ENCODE results near the gene RNASEH2B. TPM values are rescaled to one million over a fixed set of nuclear protein-coding genes. Genes with fewer than 3 reads are reported as not detected.

Gene RNASEH2B
- total and polyA plus RNA-seq, 4 donors, result 7.8 to 44.1 (median 9.3) TPM

DNA sequence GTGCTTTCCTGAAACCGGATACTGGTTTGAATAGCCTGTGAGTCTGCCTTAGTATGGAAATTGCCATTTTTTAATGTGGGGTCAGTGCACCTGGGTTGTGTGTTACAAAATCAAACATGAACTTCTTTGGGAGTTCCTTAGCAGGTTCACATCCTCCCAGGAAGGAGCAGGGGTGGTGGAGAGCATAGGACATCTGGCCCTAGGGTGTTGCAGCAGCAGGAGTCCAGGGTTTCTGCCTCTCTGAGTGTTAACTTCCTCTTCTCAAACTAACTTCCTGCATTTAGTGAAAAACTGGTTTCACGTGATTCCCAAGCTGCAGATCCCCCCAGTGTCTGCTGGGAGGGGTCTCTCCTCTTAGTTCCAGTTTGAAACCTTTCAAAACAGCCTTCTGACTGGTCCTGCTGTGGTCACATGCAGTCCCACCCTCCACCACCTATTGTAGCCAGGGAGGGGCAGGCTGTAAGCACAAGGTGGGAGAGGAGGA lies 7.2 kb downstream of the RNASEH2B start:
- no peak overlapping the region for H3K9ac ChIP-seq (ENCODE audit: low read depth in 1 of 2, low read length in 2 of 2)
- H3K36me3 ChIP-seq (ENCODE audit: control insufficient read depth in 4 of 4, insufficient read depth in 3 of 4, low read depth in 1 of 4, low read length in 3 of 4), result no peaks in the 10 kb centered on the region
- TF ChIP-seq JUND (IDR thresholded peaks at IDR 0.05) (no peak), FOXA2 (IDR thresholded peaks at IDR 0.05) (no peak), FOXA1 (IDR thresholded peaks at IDR 0.05) (no peak), GABPA (IDR thresholded peaks at IDR 0.05 in 1 of 2, conservative IDR thresholded peaks at IDR 0.05 in 1 of 2) (no peak), EGR1 (IDR thresholded peaks at IDR 0.05; ENCODE audit: low read depth in 2 of 2) (no peak), NR2F2 (IDR thresholded peaks at IDR 0.05) (no peak), TAF1 (conservative IDR thresholded peaks at IDR 0.05) (no peak), HNF4G (IDR thresholded peaks at IDR 0.05) (no peak)
- TF ChIP-seq, protein P1, sequence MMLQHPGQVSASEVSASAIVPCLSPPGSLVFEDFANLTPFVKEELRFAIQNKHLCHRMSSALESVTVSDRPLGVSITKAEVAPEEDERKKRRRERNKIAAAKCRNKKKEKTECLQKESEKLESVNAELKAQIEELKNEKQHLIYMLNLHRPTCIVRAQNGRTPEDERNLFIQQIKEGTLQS (IDR thresholded peaks at IDR 0.05), result no peak
- TF ChIP-seq, protein P2, sequence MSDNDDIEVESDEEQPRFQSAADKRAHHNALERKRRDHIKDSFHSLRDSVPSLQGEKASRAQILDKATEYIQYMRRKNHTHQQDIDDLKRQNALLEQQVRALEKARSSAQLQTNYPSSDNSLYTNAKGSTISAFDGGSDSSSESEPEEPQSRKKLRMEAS (IDR thresholded peaks at IDR 0.05), result no peak
- TF ChIP-seq, protein P3, sequence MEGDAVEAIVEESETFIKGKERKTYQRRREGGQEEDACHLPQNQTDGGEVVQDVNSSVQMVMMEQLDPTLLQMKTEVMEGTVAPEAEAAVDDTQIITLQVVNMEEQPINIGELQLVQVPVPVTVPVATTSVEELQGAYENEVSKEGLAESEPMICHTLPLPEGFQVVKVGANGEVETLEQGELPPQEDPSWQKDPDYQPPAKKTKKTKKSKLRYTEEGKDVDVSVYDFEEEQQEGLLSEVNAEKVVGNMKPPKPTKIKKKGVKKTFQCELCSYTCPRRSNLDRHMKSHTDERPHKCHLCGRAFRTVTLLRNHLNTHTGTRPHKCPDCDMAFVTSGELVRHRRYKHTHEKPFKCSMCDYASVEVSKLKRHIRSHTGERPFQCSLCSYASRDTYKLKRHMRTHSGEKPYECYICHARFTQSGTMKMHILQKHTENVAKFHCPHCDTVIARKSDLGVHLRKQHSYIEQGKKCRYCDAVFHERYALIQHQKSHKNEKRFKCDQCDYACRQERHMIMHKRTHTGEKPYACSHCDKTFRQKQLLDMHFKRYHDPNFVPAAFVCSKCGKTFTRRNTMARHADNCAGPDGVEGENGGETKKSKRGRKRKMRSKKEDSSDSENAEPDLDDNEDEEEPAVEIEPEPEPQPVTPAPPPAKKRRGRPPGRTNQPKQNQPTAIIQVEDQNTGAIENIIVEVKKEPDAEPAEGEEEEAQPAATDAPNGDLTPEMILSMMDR (IDR thresholded peaks at IDR 0.05; ENCODE audit: low read depth, low read length, missing input control), result no peak
- H3K4me3 ChIP-seq (ENCODE audit: low read depth in 1 of 3, low read length in 3 of 3), result no peak overlapping the region
- DNase-seq (ENCODE audit: low spot score), result no peak
- no peaks in the 10 kb centered on the region for H3K27me3 ChIP-seq (ENCODE audit: control insufficient read depth in 4 of 4, insufficient read depth in 4 of 4, low read length in 3 of 4)
- peaks cover 0 to 11% (median 4%) of the 10 kb centered on the region in 4 donors for H3K4me1 ChIP-seq (ENCODE audit: control insufficient read depth in 4 of 4, insufficient read depth in 4 of 4, low read length in 3 of 4)
- no peaks in the 10 kb centered on the region for H3K9me3 ChIP-seq (ENCODE audit: control insufficient read depth in 4 of 4, low read length in 3 of 4)
- 69% methylated on average over 2 of the region's 2 CpGs for WGBS
- no peak overlapping the region for H3K27ac ChIP-seq (ENCODE audit: low read depth in 1 of 2, low read length in 2 of 2)

DNA sequence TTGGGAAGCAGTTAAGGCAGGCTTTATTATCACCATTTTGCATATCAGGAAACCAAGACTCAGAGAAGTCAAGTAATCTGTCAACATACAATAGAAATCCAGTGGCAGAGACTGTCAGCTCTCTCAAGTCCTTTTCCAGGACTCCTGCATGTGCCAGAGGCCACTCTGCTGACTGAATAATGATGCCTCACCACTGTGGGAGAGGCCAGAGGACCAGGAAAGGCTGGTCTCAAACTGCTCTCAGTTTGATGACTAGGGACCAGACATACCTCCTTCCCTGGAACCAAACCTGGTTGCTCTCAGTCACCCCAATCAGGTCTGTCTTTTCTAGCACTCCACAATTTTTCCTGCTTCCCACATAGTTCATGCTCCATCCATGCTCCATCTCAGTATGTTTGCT lies 8.0 kb downstream of the RNASEH2B start:
- Histone ChIP-seq H3K4me3 (ENCODE audit: low read depth in 1 of 3, low read length in 3 of 3) (no peak overlapping the region), H3K4me1 (ENCODE audit: control insufficient read depth in 4 of 4, insufficient read depth in 4 of 4, low read length in 3 of 4) (peaks cover 0 to 7% (median 0%) of the 10 kb centered on the region in 4 donors), H3K36me3 (ENCODE audit: control insufficient read depth in 4 of 4, insufficient read depth in 3 of 4, low read depth in 1 of 4, low read length in 3 of 4) (no peaks in the 10 kb centered on the region), H3K9me3 (ENCODE audit: control insufficient read depth in 4 of 4, low read length in 3 of 4) (peaks cover 0 to 8% (median 4%) of the 10 kb centered on the region in 4 donors), H3K27me3 (ENCODE audit: control insufficient read depth in 4 of 4, insufficient read depth in 4 of 4, low read length in 3 of 4) (no peaks in the 10 kb centered on the region), H3K9ac (ENCODE audit: low read depth in 1 of 2, low read length in 2 of 2) (no peak overlapping the region), H3K27ac (ENCODE audit: low read depth in 1 of 2, low read length in 2 of 2) (no peak overlapping the region)
- no peak for DNase-seq (ENCODE audit: low spot score)
- TF ChIP-seq, protein P2 (IDR thresholded peaks at IDR 0.05), result no peak
- no peak for TF ChIP-seq HNF4G (IDR thresholded peaks at IDR 0.05)
- TF ChIP-seq, protein P1 (IDR thresholded peaks at IDR 0.05), result no peak
- TF ChIP-seq HNF4A (conservative IDR thresholded peaks at IDR 0.05), result no peak
- TF ChIP-seq GABPA (IDR thresholded peaks at IDR 0.05 in 1 of 2, conservative IDR thresholded peaks at IDR 0.05 in 1 of 2), result no peak
- no peak for TF ChIP-seq YY1 (IDR thresholded peaks at IDR 0.05)
- TF ChIP-seq JUND (IDR thresholded peaks at IDR 0.05), result no peak
- no peak for TF ChIP-seq SP1 (IDR thresholded peaks at IDR 0.05)
- no peak for TF ChIP-seq EGR1 (IDR thresholded peaks at IDR 0.05; ENCODE audit: low read depth in 2 of 2)
- TF ChIP-seq NR2F2 (IDR thresholded peaks at IDR 0.05), result no peak
- TF ChIP-seq, protein P4, sequence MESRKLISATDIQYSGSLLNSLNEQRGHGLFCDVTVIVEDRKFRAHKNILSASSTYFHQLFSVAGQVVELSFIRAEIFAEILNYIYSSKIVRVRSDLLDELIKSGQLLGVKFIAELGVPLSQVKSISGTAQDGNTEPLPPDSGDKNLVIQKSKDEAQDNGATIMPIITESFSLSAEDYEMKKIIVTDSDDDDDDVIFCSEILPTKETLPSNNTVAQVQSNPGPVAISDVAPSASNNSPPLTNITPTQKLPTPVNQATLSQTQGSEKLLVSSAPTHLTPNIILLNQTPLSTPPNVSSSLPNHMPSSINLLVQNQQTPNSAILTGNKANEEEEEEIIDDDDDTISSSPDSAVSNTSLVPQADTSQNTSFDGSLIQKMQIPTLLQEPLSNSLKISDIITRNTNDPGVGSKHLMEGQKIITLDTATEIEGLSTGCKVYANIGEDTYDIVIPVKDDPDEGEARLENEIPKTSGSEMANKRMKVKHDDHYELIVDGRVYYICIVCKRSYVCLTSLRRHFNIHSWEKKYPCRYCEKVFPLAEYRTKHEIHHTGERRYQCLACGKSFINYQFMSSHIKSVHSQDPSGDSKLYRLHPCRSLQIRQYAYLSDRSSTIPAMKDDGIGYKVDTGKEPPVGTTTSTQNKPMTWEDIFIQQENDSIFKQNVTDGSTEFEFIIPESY (IDR thresholded peaks at IDR 0.05), result no peak
- no peak for TF ChIP-seq FOXA2 (IDR thresholded peaks at IDR 0.05)
- TF ChIP-seq, protein P3 (IDR thresholded peaks at IDR 0.05; ENCODE audit: low read depth, low read length, missing input control), result no peak
- no peak for TF ChIP-seq FOXA1 (IDR thresholded peaks at IDR 0.05)
- TF ChIP-seq RAD21 (IDR thresholded peaks at IDR 0.05), result no peak
- TF ChIP-seq, protein P5, sequence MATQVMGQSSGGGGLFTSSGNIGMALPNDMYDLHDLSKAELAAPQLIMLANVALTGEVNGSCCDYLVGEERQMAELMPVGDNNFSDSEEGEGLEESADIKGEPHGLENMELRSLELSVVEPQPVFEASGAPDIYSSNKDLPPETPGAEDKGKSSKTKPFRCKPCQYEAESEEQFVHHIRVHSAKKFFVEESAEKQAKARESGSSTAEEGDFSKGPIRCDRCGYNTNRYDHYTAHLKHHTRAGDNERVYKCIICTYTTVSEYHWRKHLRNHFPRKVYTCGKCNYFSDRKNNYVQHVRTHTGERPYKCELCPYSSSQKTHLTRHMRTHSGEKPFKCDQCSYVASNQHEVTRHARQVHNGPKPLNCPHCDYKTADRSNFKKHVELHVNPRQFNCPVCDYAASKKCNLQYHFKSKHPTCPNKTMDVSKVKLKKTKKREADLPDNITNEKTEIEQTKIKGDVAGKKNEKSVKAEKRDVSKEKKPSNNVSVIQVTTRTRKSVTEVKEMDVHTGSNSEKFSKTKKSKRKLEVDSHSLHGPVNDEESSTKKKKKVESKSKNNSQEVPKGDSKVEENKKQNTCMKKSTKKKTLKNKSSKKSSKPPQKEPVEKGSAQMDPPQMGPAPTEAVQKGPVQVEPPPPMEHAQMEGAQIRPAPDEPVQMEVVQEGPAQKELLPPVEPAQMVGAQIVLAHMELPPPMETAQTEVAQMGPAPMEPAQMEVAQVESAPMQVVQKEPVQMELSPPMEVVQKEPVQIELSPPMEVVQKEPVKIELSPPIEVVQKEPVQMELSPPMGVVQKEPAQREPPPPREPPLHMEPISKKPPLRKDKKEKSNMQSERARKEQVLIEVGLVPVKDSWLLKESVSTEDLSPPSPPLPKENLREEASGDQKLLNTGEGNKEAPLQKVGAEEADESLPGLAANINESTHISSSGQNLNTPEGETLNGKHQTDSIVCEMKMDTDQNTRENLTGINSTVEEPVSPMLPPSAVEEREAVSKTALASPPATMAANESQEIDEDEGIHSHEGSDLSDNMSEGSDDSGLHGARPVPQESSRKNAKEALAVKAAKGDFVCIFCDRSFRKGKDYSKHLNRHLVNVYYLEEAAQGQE (IDR thresholded peaks at IDR 0.05), result no peak
- TF ChIP-seq TAF1 (conservative IDR thresholded peaks at IDR 0.05), result no peak
- TF ChIP-seq RXRA (IDR thresholded peaks at IDR 0.05), result no peak
